ENCODE measurements around the gene CYBRD1.

GRCh38 chr2:171551836-171552235 is 29.6 kb downstream of the CYBRD1 start:
- no peak for TF ChIP-seq CTCF (IDR thresholded peaks at IDR 0.05)
- TF ChIP-seq POLR2A (IDR thresholded peaks at IDR 0.05): no peak
- no peak for TF ChIP-seq POLR2AphosphoS5 (IDR thresholded peaks at IDR 0.05)
